GM12878 (cell line): ENCODE results near the gene FLAD1. TPM values are rescaled to one million over a fixed set of nuclear protein-coding genes. Genes with fewer than 3 reads are reported as not detected.

ENCODE experiments used
- ATAC-seq: fragments of 200-7000 bp; cut with Tn5 transposase; 3 replicates; pipeline ENCODE4 v1.9.1; 2020; ENCODE audit warnings: mild to moderate bottlenecking, moderate library complexity
- BruUV-seq: library from RNA; stranded (reverse); fragments of 400-500 nt; replicated peaks from 2 replicates; lab custom pipeline; 2021; lab: Mats Ljungman, UMichigan
- CTCF ChIA-PET: fragments of 300-600 bp; sonication (Branson Sonifier 250); formaldehyde crosslinking; extraction: SDS; loops from one replicate; lab custom pipeline; 2021; ENCODE audit warnings: inconsistent platforms; lab: Yijun Ruan, JAX
- POLR2A ChIA-PET: fragments of 350-600 bp; formaldehyde crosslinking; extraction: SDS; loops from one replicate; lab custom pipeline; 2021; ENCODE audit warnings: inconsistent platforms; lab: Charles Lee
- RAD21 ChIA-PET: fragments of 300-600 bp; sonication (Branson Sonifier 250); formaldehyde crosslinking; loops from one replicate; lab custom pipeline; 2023; ENCODE audit warnings: antibody characterized with exemption; ENCODE audit not compliant: unreplicated experiment; lab: Charles Lee
- SMC1A ChIA-PET: fragments of 300-600 bp; sonication (Branson Sonifier 250); formaldehyde crosslinking; loops from one replicate; lab custom pipeline; 2023; ENCODE audit not compliant: unreplicated experiment, uncharacterized antibody; lab: Charles Lee
- DNase-seq: peaks from one replicate; pipeline ENCODE4 v3.0.0-alpha.2; 2011; ENCODE audit warnings: low read depth, low spot score
- FAIRE-seq: peaks from 3 replicates; lab custom pipeline; 2011; peaks lifted over from hg19 to GRCh38; lab: Jason Lieb, UNC
- H2AFZ ChIP-seq: 2 replicates; pipeline ENCODE4 v1.6.0; 2011; ENCODE audit warnings: low read depth, low read length, control low read depth; ENCODE audit not compliant: control insufficient read depth
- H3K27ac ChIP-seq: 2 replicates; pipeline ENCODE4 v1.5.1; 2011; ENCODE audit warnings: control low read depth; ENCODE audit not compliant: control insufficient read depth, insufficient read depth
- H3K27me3 ChIP-seq, 2 experiments: replicated peaks in 1 of 2; 2 replicates each; pipeline versions ENCODE4 v1.6.0 to v1.6.1; 2011; ENCODE audit warnings: low read length in 1 of 2; ENCODE audit not compliant: control insufficient read depth in 2 of 2, insufficient read depth in 2 of 2
- H3K36me3 ChIP-seq, 2 experiments: 2 replicates each; pipeline ENCODE4 v1.5.1; 2011; ENCODE audit warnings: low read length in 1 of 2; ENCODE audit not compliant: control insufficient read depth in 2 of 2, insufficient read depth in 2 of 2
- H3K4me1 ChIP-seq: 2 replicates; pipeline ENCODE4 v1.6.1; 2011; ENCODE audit warnings: mild to moderate bottlenecking, low read length, moderate library complexity, mixed read lengths; ENCODE audit not compliant: control insufficient read depth, insufficient read depth
- H3K4me2 ChIP-seq: 2 replicates; pipeline ENCODE4 v1.6.0; 2011; ENCODE audit warnings: control low read depth; ENCODE audit not compliant: control insufficient read depth, insufficient read depth
- H3K4me3 ChIP-seq: fragments of 200-600 bp; sonication (generic); 2 replicates; pipeline ENCODE4 v1.5.1; 2016
- H3K79me2 ChIP-seq: 2 replicates; pipeline ENCODE4 v1.6.0; 2011; ENCODE audit warnings: low read length; ENCODE audit not compliant: control insufficient read depth, insufficient read depth
- H3K9ac ChIP-seq: 2 replicates; pipeline ENCODE4 v1.8.0; 2011; ENCODE audit warnings: low read length, control low read depth, mixed read lengths; ENCODE audit not compliant: control insufficient read depth, insufficient read depth
- H3K9me3 ChIP-seq: replicated peaks from 3 replicates; pipeline ENCODE4 v1.5.1; 2011; ENCODE audit warnings: mild to moderate bottlenecking, low read length; ENCODE audit not compliant: control insufficient read depth, insufficient read depth
- H4K20me1 ChIP-seq: 2 replicates; pipeline ENCODE4 v1.6.0; 2011; ENCODE audit not compliant: control insufficient read depth, insufficient read depth
- MLLT1 ChIP-seq: fragments of 450-650 bp; IDR thresholded peaks from 2 replicates; pipeline ENCODE4 v1.6.1; 2016; ENCODE audit warnings: mild to moderate bottlenecking
- NBN ChIP-seq: fragments of 450-650 bp; IDR thresholded peaks from 2 replicates; pipeline ENCODE4 v1.6.1; 2016
- POLR2A ChIP-seq: IDR thresholded peaks from 2 replicates; pipeline ENCODE4 v1.6.1; 2011; ENCODE audit warnings: low read depth, mild to moderate bottlenecking, low read length
- SIN3A ChIP-seq: IDR thresholded peaks from 2 replicates; pipeline ENCODE4 v1.6.1; 2012; ENCODE audit warnings: low read depth, low read length, improper control_type of control experiment
- ZNF217 ChIP-seq: fragments of 450-650 bp; IDR thresholded peaks from 2 replicates; pipeline ENCODE4 v1.6.1; 2017; ENCODE audit warnings: antibody characterized with exemption, mild to moderate bottlenecking
- WGBS: methylation state at CpG from one replicate; pipeline ENCODE4 v1.1.6; 2016; ENCODE audit warnings: low lambda C conversion rate; ENCODE audit not compliant: insufficient replicate concordance, insufficient coverage; ENCODE audit errors: missing lambda C conversion rate; 5-methylcytosine and 5-hydroxymethylcytosine counted together
- in situ Hi-C: fragments of 300-500 bp; cut with MboI; formaldehyde crosslinking; loops from 9 replicates; pipeline ENCODE4 v1.14.3; 2018; ENCODE audit warnings: mixed read lengths
- intact Hi-C: fragments of 100-400 bp; cut with micrococcal nuclease; formaldehyde crosslinking; loops from one replicate; pipeline ENCODE4 v1.14.2; 2022; ENCODE audit not compliant: unreplicated experiment
- polyA plus RNA-seq, 11 experiments: library from polyadenylated mRNA; depleted of rRNA in 4 of 11; unstranded in 6 of 11; stranded (reverse) in 5 of 11; fragments of >200 nt; fragmentation: Nextera tagmentation in 4 of 11; fragmentation: Illumina TruSeq in 1 of 11; extraction: Ambion mirVana in 4 of 11; extraction: Trizol in 1 of 11; gene quantifications; 1 replicate in 1 of 11; 2 replicates in 10 of 11; pipeline versions ENCODE4 v1.2.1 to v1.2.3, GENCODE V29; 2011 to 2016; ENCODE audit warnings: inconsistent platforms in 2 of 11, missing spikeins in 2 of 11, low read depth in 1 of 11
- total RNA-seq, 4 experiments: library from RNA; depleted of rRNA in 3 of 4; stranded (reverse); fragments of >200 nt in 3 of 4; fragmentation: Illumina TruSeq in 1 of 4; extraction: Trizol in 1 of 4; gene quantifications; 2 replicates each; pipeline versions ENCODE4 v1.2.1 to v1.2.3, GENCODE V29; 2013 to 2021

FLAD1 gene
- total and polyA plus RNA-seq, 10 of the 15 experiments (the other 5 are each of a cell fraction or from before 2014, with no cell fraction given), result 22.9 to 93.4 (median 56.6) TPM

- peak overlapping the region; percentile 48; the same call in 1 of the 2 replicates for H2AFZ ChIP-seq
These were observed 20.2 kb downstream of the FLAD1 start for GRCh38 chr1:155003227-155003765.

More at GRCh38 chr1:155003227-155003765, 20.2 kb downstream of the FLAD1 start:
- in situ Hi-C loops (no loop called here), intact Hi-C loops (loop anchor here (2.0 to 5.0 kb wide), 2 partner anchors 14 to 41 kb away; partner anchors contain the start of gene PYGO2)
- Histone ChIP-seq H3K9me3 (no peaks in the 10 kb centered on the region), H3K27me3 (no peaks in the 10 kb centered on the region), H3K36me3 (no peaks in the 10 kb centered on the region; a peak in 1 of 4 replicates), H3K9ac (peak overlapping the region; percentile 85), H3K4me2 (peak overlapping the region; percentile 98), H4K20me1 (0 out of 2 replicates have a peak, but pooled peaks cover 3% of the 10 kb centered on the region), H3K4me1 (peaks cover 38% of the 10 kb centered on the region), H3K27ac (peak overlapping the region; percentile 91), H3K79me2 (peaks cover 57% of the 10 kb centered on the region), H3K4me3 (peak overlapping the region; percentile 99)
- ATAC-seq (no peak), DNase-seq (no peak), FAIRE-seq (no peak)
- RAD21 ChIA-PET, result interaction anchor here (1.1 to 3.3 kb wide), 4 partner anchors 12 to 82 kb away, joined by 4 to 14 read pairs (median 4); partner anchors contain the start of gene PBXIP1
- whole genome bisulfite sequencing, result under 1% methylated on average over 25 of the region's 37 CpGs
- POLR2A ChIA-PET, result interaction anchor here (0.8 to 1.9 kb wide), 7 partner anchors 15 to 59 kb away, joined by 3 to 8 read pairs (median 4); partner anchors contain the start of gene SHC1
- BruUV-seq, result TSS peak; percentile 28
- CTCF ChIA-PET, result interaction anchor here (0.8 to 2.1 kb wide), 2 partner anchors 14 to 19 kb away, joined by 5 to 18 read pairs; no protein-coding TSS in a partner anchor
- peak; percentile 38; the same call in 1 of the 2 replicates for TF ChIP-seq SIN3A
- peak; percentile 44; the same call in 1 of the 2 replicates for TF ChIP-seq POLR2A
- TF ChIP-seq ZNF217, result no peak
- TF ChIP-seq MLLT1, result peak; percentile 37; the same call in 1 of the 2 replicates
- TF ChIP-seq NBN, result 0 out of 2 replicates have a peak, but pooled peaks have one; percentile 8
- SMC1A ChIA-PET, result interaction anchor here (1.2 to 1.4 kb wide), 4 partner anchors 9 to 30 kb away, joined by 3 to 4 read pairs (median 4); no protein-coding TSS in a partner anchor
